Stimulated activated naive CD8-positive, alpha-beta T cell treated with anti-CD3 and anti-CD28 coated beads, Interleukin-15, amount 100 ng/mL, for 72 hours (primary cell): ENCODE measurements around the gene PTPRU.
"Not testable (repeated sequence)": the region's sequence is repeated elsewhere in the genome, so short reads cannot be mapped to it uniquely, and the experiment has no call there.

Source experiments
- ATAC-seq: fragments of 150-1000 bp; cut with Tn5 transposase; 2 replicates; pipeline ENCODE4 v1.10.0; 2021; ENCODE audit warnings: mild to moderate bottlenecking, moderate library complexity
- DNase-seq, 2 donors: peaks; one replicate each; pipeline ENCODE4 v3.0.0; 2021 to 2022
- H3K27ac Mint-ChIP-seq, 2 donors: one replicate each; pipeline ENCODE4 v1.8.0; 2022; ENCODE audit warnings: mild to moderate bottlenecking in 2 of 2, mixed read lengths in 2 of 2, moderate library complexity in 2 of 2
- H3K27me3 Mint-ChIP-seq: one replicate; pipeline ENCODE4 v1.8.0; 2022; ENCODE audit warnings: mixed read lengths
- H3K4me1 Mint-ChIP-seq: one replicate; pipeline ENCODE4 v1.8.0; 2022; ENCODE audit warnings: mild to moderate bottlenecking, mixed read lengths
- H3K4me3 Mint-ChIP-seq, 2 donors: one replicate each; pipeline ENCODE4 v1.8.0; 2022; ENCODE audit warnings: mild to moderate bottlenecking in 2 of 2, mixed read lengths in 2 of 2, moderate library complexity in 1 of 2
- H3K9me3 Mint-ChIP-seq, 2 donors: one replicate each; pipeline ENCODE4 v1.8.0; 2022; ENCODE audit warnings: mixed read lengths in 2 of 2

The PTPRU gene

GRCh38 chr1:29210278-29211085 lies 25.8 kb upstream of the PTPRU start:
- DNase-seq = no peak
- no peak for ATAC-seq
- H3K27me3 Mint-ChIP-seq = no peaks in the 10 kb centered on the region
- H3K27ac Mint-ChIP-seq = no peak overlapping the region
- H3K9me3 Mint-ChIP-seq = no peaks in the 10 kb centered on the region
- H3K4me3 Mint-ChIP-seq = no peak overlapping the region
- H3K4me1 Mint-ChIP-seq = no peaks in the 10 kb centered on the region

- Mint-ChIP-seq H3K27me3 (no peaks in the 10 kb centered on the region), H3K9me3 (no peaks in the 10 kb centered on the region), H3K4me3 (no peak overlapping the region), H3K4me1 (no peaks in the 10 kb centered on the region), H3K27ac (no peak overlapping the region)
- DNase-seq = no peak
- no peak for ATAC-seq
Measured at GRCh38 chr1:29211086-29212030, 25.0 kb upstream of the PTPRU start.

DNA sequence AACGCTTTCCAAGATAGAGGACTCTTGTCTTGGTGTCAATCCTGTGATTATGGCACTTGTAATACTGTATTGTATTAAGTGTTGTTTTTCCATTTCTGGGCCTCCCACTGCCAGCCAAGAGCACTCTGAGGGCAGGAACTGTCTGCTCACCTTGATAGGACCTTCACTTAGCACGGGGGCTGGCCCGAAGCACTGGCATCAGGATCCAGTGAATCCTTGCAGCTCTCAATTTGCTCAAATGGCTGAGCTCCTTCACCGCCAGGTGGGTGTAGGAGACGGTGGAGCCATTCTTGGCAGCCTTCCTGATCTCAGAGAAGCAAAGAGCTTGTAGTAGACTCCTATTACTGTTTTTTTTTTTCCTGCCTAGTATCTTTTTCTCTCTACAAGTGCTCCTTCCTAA lies 23.3 kb upstream of the PTPRU start:
- H3K9me3 Mint-ChIP-seq = no peaks in the 10 kb centered on the region
- H3K4me1 Mint-ChIP-seq = peaks cover 6% of the 10 kb centered on the region
- H3K27me3 Mint-ChIP-seq = no peaks in the 10 kb centered on the region
- peak overlapping the region in 1 of 2 donors; percentile 1 for H3K27ac Mint-ChIP-seq
- ATAC-seq (no peak), DNase-seq (no peak)
- no peak overlapping the region for H3K4me3 Mint-ChIP-seq

DNA sequence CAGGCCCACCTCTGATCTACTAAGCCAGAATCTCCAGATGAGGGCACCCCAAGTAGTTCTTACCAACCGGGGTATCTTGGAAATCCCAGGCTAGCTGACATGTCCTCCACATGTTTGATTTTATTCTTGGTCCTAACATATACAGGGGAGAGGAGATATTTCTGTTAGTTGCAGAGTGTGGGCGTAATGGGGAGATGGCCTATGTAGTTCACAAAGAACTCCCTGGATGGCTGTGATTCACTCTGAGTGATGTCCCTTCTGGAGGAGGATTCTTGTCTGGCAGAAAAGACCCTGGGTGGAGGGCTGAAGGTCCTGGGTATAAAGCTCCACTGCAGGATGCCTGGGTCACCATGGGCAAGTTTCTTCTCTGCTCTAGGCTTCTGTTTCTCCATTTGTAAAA lies 18.7 kb upstream of the PTPRU start:
- H3K27ac Mint-ChIP-seq = peak overlapping the region in 1 of 2 donors; percentile 97
- H3K4me3 Mint-ChIP-seq = no peak overlapping the region
- ATAC-seq = no peak

DNA sequence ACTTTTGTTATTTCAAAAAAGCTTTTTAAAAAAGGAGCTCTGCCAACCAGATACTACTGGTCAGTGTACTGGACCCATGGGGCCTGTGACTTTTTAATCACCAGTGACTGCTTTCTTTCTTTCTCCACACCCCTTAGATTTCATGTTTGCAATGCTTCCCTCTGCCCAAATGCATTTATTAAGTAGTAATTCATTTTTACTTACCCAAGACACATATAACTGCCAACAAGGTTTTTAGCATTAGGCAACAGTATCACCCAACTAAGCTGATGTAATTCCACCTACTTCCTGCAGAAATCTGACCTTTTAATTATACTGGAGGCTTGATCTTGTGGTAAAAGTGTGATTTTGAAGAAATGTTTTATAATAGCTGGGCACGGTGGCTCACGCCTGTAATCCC lies 18.1 kb upstream of the PTPRU start:
- Mint-ChIP-seq H3K9me3 (no peaks in the 10 kb centered on the region), H3K4me1 (peaks cover 17% of the 10 kb centered on the region), H3K27me3 (no peaks in the 10 kb centered on the region), H3K4me3 (no peak overlapping the region), H3K27ac (peak overlapping the region; percentile 6 to 97)
- DNase-seq (no peak), ATAC-seq (peak; percentile 64)

More for the DNA sequence above, 18.7 kb upstream of the PTPRU start:
- no peak for DNase-seq
- H3K9me3 Mint-ChIP-seq = no peaks in the 10 kb centered on the region
- H3K4me1 Mint-ChIP-seq = peaks cover 17% of the 10 kb centered on the region
- H3K27me3 Mint-ChIP-seq = no peaks in the 10 kb centered on the region

- H3K4me3 Mint-ChIP-seq = no peak overlapping the region
- H3K4me1 Mint-ChIP-seq = peaks cover 22% of the 10 kb centered on the region
- no peaks in the 10 kb centered on the region for H3K27me3 Mint-ChIP-seq
- H3K9me3 Mint-ChIP-seq = no peaks in the 10 kb centered on the region
- H3K27ac Mint-ChIP-seq = peak overlapping the region in 1 of 2 donors; percentile 47
- no peak for DNase-seq
- no peak for ATAC-seq
Measured at GRCh38 chr1:29221296-29221695, 15.0 kb upstream of the PTPRU start.

GRCh38 chr1:29222260-29222659 lies 14.1 kb upstream of the PTPRU start:
- ATAC-seq = not testable (repeated sequence)
- peak overlapping the region in 1 of 2 donors; percentile 75 for H3K27ac Mint-ChIP-seq

DNA sequence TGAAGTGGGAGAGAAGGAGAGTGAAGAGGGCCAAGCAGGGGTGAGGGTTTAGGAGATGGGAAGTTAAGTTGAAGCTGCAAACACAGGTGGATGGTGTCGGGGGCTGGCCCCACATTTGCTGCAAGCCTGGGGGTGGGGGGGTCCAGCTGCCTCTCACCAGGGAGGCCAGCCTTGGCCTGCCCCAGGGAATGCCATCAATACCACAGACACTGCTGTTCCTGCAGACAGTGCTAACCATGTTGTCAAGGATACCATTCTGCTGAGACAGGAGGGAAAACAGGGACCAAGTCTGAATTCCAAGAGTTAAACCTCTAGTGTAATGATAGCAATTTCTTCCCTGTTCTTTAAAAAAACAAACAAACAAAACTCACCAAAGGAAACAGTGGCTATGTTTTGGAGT lies 13.6 kb upstream of the PTPRU start:
- DNase-seq (no peak), ATAC-seq (no peak)
- H3K4me1 Mint-ChIP-seq = peaks cover 20% of the 10 kb centered on the region
- no peaks in the 10 kb centered on the region for H3K27me3 Mint-ChIP-seq
- no peak overlapping the region for H3K4me3 Mint-ChIP-seq
- H3K27ac Mint-ChIP-seq = peak overlapping the region in 1 of 2 donors; percentile 75
- no peaks in the 10 kb centered on the region for H3K9me3 Mint-ChIP-seq

More at GRCh38 chr1:29222260-29222659, 14.1 kb upstream of the PTPRU start:
- H3K4me1 Mint-ChIP-seq = peaks cover 22% of the 10 kb centered on the region
- not testable (repeated sequence) for H3K4me3 Mint-ChIP-seq, DNase-seq, H3K27me3 Mint-ChIP-seq, H3K9me3 Mint-ChIP-seq

DNA sequence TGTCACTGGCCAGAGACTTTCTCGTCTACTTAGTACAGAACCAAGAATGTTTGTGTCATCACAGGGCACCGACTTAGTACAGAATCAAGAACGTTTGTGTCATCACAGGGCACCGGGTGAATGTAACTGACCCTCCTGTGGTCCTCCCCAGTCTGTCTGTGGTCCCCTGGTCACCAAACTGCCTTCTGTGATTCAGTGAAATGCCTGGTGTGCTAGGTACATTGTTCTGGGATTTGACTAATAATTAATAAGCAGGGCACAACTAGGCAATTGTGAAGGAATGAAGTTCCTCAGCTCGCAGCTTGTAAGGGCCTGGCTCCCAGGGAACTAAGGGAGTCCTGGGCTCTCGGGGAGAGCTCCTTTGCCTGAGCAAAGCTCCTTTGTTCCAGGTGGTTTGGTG lies 12.8 kb upstream of the PTPRU start:
- Mint-ChIP-seq H3K4me1 (peaks cover 12% of the 10 kb centered on the region), H3K4me3 (no peak overlapping the region), H3K27me3 (no peaks in the 10 kb centered on the region), H3K27ac (no peak overlapping the region), H3K9me3 (no peaks in the 10 kb centered on the region)
- ATAC-seq (no peak), DNase-seq (no peak)

- peaks cover 15% of the 10 kb centered on the region for H3K4me1 Mint-ChIP-seq
- H3K4me3 Mint-ChIP-seq = no peak overlapping the region
- ATAC-seq (no peak), DNase-seq (no peak)
- no peak overlapping the region for H3K27ac Mint-ChIP-seq
- no peaks in the 10 kb centered on the region for H3K9me3 Mint-ChIP-seq
- H3K27me3 Mint-ChIP-seq = no peaks in the 10 kb centered on the region
Measured at GRCh38 chr1:29224356-29224837, 11.9 kb upstream of the PTPRU start.

DNA sequence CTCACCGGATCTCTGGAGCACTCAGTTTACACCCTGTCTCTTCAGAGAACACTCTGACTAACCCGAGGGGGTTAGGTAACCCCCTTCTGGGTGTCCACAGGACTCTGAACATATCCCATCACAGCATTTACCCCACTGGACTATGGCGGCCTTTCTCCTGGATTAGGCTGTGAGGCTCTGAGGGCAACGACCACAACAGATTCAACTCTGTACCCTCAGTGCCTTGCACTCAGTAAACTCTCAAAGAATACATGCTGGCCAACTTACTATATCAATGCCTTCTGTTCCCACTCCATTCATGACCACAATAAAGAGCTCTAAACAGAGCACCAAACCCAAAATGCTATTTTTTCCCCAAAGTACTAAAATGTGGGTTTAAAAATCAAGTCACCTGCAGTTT lies 11.0 kb upstream of the PTPRU start:
- Mint-ChIP-seq H3K4me3 (no peak overlapping the region), H3K27ac (no peak overlapping the region)
- ATAC-seq = no peak

DNA sequence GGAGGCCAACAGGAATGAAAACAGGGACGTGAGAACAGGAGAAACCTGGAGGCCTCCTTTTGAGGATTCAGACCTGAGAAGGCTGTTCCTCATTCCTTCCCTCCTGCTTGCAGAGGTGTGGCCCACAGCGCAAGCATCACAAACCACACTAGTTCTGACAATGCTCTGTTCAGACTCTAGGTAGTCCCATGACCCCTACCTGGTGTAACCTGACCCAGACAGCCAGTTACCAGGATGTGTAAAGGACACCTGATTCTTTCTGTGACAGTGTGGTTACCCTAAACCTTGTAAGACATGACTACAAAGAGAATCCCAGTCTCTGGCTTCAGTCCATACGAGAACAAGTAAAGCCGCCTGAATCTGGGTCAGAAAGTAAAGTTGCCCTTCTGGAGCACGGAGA lies 8.8 kb upstream of the PTPRU start:
- Mint-ChIP-seq H3K27ac (peak overlapping the region in 1 of 2 donors; percentile 54), H3K4me3 (no peak overlapping the region)

More for the DNA sequence above, 11.0 kb upstream of the PTPRU start:
- H3K4me1 Mint-ChIP-seq = peaks cover 22% of the 10 kb centered on the region
- H3K9me3 Mint-ChIP-seq = no peaks in the 10 kb centered on the region
- DNase-seq = no peak
- H3K27me3 Mint-ChIP-seq = no peaks in the 10 kb centered on the region

DNA sequence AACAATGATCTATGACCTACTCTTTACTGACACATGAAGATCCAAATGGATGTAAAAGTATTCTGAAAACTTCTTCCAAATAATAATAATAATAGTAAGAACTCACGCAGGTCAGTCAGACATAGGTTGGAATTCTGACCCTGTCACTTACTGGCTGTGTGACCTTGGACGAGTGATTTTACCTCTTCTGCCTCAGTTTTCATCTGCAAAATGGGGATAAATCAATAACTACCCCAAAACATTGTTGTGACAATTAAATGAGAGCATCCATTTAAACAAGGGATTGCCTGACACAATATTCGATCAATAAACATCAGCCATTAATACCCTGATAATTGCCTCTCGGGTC lies 6.1 kb upstream of the PTPRU start:
- Mint-ChIP-seq H3K9me3 (no peaks in the 10 kb centered on the region), H3K4me3 (peak overlapping the region; percentile 90 to 95), H3K4me1 (peaks cover 33% of the 10 kb centered on the region), H3K27ac (peak overlapping the region; percentile 93 to 98), H3K27me3 (peaks cover 12% of the 10 kb centered on the region)
- no peak for DNase-seq
- ATAC-seq = no peak

More for the DNA sequence above, 8.8 kb upstream of the PTPRU start:
- Mint-ChIP-seq H3K4me1 (peaks cover 33% of the 10 kb centered on the region), H3K9me3 (no peaks in the 10 kb centered on the region), H3K27me3 (no peaks in the 10 kb centered on the region)
- DNase-seq = no peak
- no peak for ATAC-seq

GRCh38 chr1:29230553-29231378 lies 5.6 kb upstream of the PTPRU start, which contains the start of gene MECR:
Gene MECR, minus strand, starts transcription at chr1:29230934. Its CDS starts 28 bp downstream, at chr1:29230906.
- Mint-ChIP-seq H3K4me3 (peak within 1 kb of the TSS; percentile 90 to 95), H3K4me1 (peaks cover 29% of the 10 kb centered on the region), H3K27ac (peak within 1 kb of the TSS; percentile 93 to 98), H3K27me3 (peaks cover 12% of the 10 kb centered on the region), H3K9me3 (no peaks in the 10 kb centered on the region)
- peak; percentile 99 for ATAC-seq
- peak; percentile 96 for DNase-seq

DNA sequence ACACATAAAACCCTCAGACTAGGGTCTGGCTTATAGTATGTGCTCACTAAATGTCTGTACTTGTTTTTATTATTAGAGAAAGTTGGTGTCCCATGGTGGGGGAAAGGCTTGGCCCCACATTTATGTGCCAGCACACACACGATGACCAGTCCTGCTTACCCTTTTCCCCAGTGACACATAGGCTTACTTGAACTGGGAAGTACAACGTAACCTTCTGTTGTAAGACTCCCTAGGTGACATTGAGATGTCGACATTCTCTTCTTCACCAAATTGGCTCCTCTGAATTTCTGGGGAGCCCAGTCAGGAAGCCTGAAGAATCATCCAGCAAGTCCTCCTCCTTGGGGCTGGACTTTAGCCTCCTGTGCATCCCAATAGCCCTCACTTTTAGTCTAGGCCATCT lies 3.9 kb upstream of the PTPRU start:
- Mint-ChIP-seq H3K4me3 (no peak overlapping the region), H3K4me1 (peaks cover 38% of the 10 kb centered on the region), H3K27me3 (peaks cover 23% of the 10 kb centered on the region), H3K27ac (no peak overlapping the region), H3K9me3 (no peaks in the 10 kb centered on the region)
- DNase-seq (no peak), ATAC-seq (no peak)
